ENCODE measurements around the gene NSG2. TPM values are rescaled to one million over a fixed set of nuclear protein-coding genes. Genes with fewer than 3 reads are reported as not detected.
"Not testable (repeated sequence)": the region's sequence is repeated elsewhere in the genome, so short reads cannot be mapped to it uniquely, and the experiment has no call there.

Gene NSG2
- total and polyA plus RNA-seq, 12 donors: 0.11 to 0.82 (median 0.34) TPM; not detected in 2

- intact Hi-C loops (cut with DNase I): no loop called here
- Histone ChIP-seq H3K4me1 (peaks cover 0 to 4% (median 0%) of the 10 kb centered on the region in 9 donors), H3K27me3 (peaks cover 0 to 26% (median 0%) of the 10 kb centered on the region in 7 donors), H3K27ac (no peak overlapping the region), H3K36me3 (no peaks in the 10 kb centered on the region), H3K4me3 (no peak overlapping the region), H3K9me3 (no peaks in the 10 kb centered on the region)
- TF ChIP-seq, protein P1, sequence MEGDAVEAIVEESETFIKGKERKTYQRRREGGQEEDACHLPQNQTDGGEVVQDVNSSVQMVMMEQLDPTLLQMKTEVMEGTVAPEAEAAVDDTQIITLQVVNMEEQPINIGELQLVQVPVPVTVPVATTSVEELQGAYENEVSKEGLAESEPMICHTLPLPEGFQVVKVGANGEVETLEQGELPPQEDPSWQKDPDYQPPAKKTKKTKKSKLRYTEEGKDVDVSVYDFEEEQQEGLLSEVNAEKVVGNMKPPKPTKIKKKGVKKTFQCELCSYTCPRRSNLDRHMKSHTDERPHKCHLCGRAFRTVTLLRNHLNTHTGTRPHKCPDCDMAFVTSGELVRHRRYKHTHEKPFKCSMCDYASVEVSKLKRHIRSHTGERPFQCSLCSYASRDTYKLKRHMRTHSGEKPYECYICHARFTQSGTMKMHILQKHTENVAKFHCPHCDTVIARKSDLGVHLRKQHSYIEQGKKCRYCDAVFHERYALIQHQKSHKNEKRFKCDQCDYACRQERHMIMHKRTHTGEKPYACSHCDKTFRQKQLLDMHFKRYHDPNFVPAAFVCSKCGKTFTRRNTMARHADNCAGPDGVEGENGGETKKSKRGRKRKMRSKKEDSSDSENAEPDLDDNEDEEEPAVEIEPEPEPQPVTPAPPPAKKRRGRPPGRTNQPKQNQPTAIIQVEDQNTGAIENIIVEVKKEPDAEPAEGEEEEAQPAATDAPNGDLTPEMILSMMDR (IDR thresholded peaks at IDR 0.05): no peak
- DNase-seq: no peak
- WGBS, 2 donors: 51 to 52% methylated on average over 5 of the region's 5 CpGs
- ATAC-seq: no peak
Observed at GRCh38 chr5:174145821-174146220, 100.3 kb downstream of the NSG2 start.

- intact Hi-C loops (cut with DNase I): no loop called here
- ATAC-seq (no peak), DNase-seq (no peak)
- H3K4me3 ChIP-seq: no peak overlapping the region
- 83 to 84% methylated on average over 6 of the region's 6 CpGs for WGBS, 2 donors
- H3K4me1 ChIP-seq: peaks cover 0 to 4% (median 0%) of the 10 kb centered on the region in 9 donors
- H3K27me3 ChIP-seq: peaks cover 0 to 26% (median 0%) of the 10 kb centered on the region in 7 donors
- no peak overlapping the region for H3K27ac ChIP-seq
- H3K9me3 ChIP-seq: no peaks in the 10 kb centered on the region
- TF ChIP-seq, protein P1 (IDR thresholded peaks at IDR 0.05): no peak
- H3K36me3 ChIP-seq: no peaks in the 10 kb centered on the region
Observed at GRCh38 chr5:174146556-174146955, 101.0 kb downstream of the NSG2 start.

DNA sequence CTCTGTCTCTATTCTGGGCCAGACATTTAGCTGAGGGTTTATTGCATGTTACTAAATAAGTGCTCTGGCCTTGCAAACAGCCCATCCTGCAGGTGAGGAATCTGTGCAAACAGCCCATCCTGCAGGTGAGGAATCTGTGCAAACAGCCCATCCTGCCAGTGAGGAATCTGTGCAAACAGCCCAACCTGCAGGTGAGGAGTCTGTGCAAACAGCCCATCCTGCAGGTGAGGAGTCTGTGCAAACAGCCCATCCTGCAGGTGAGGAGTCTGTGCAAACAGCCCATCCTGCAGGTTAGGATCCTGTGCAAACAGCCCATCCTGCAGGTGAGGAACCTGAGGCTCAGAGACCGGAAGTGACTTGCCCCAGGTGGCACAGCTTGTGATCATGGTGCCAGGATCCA, 101.5 kb downstream of the NSG2 start:
- peaks cover 0 to 26% (median 0%) of the 10 kb centered on the region in 7 donors for H3K27me3 ChIP-seq
- H3K27ac ChIP-seq; H3K4me1 ChIP-seq; H3K9me3 ChIP-seq; DNase-seq; intact Hi-C loops (cut with DNase I); H3K36me3 ChIP-seq; ATAC-seq; H3K4me3 ChIP-seq: not testable (repeated sequence)
- WGBS, 2 donors: 80 to 81% methylated on average over 1 of the region's 1 CpG

GRCh38 chr5:174147551-174147950, 102.0 kb downstream of the NSG2 start:
- Histone ChIP-seq H3K36me3 (no peaks in the 10 kb centered on the region), H3K27me3 (peaks cover 0 to 26% (median 0%) of the 10 kb centered on the region in 7 donors), H3K9me3 (no peaks in the 10 kb centered on the region), H3K4me3 (no peak overlapping the region), H3K4me1 (peaks cover 0 to 4% (median 0%) of the 10 kb centered on the region in 9 donors), H3K27ac (no peak overlapping the region)
- TF ChIP-seq, protein P1 (IDR thresholded peaks at IDR 0.05): no peak
- DNase-seq: no peak
- 57 to 65% methylated on average over 2 of the region's 2 CpGs for WGBS, 2 donors
- no peak for ATAC-seq
- intact Hi-C loops (cut with DNase I): no loop called here

DNA sequence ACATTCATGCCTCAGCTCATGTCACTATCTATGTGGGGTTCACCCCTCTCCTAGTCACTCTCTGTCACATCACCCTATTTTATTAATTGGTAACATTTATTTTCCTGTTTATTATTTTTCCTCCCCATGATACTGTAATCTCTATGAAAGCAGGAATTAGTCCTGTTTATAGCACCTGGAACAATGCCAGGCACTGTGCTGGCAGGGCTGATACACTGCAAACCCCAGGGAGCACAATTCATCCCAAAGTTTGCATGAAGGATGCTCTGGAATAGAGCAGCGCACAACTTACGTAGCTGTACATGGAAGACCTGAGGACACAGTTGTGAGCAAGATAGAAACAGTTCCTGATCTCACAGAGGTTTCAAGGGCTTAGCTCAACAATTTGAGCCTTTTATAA, 103.2 kb downstream of the NSG2 start:
- 70 to 80% methylated on average over 2 of the region's 2 CpGs for WGBS, 2 donors
- Histone ChIP-seq H3K4me3 (no peak overlapping the region), H3K36me3 (no peaks in the 10 kb centered on the region), H3K4me1 (peaks cover 0 to 4% (median 0%) of the 10 kb centered on the region in 9 donors), H3K9me3 (peaks cover 0 to 4% (median 1%) of the 10 kb centered on the region in 11 donors), H3K27me3 (peaks cover 0 to 26% (median 0%) of the 10 kb centered on the region in 7 donors), H3K27ac (no peak overlapping the region)
- DNase-seq: no peak
- intact Hi-C loops (cut with DNase I): no loop called here
- TF ChIP-seq, protein P1 (IDR thresholded peaks at IDR 0.05): no peak
- ATAC-seq: no peak

Measured in heart right ventricle (tissue), 16 donors.